OCI-LY1 (cell line): ENCODE data around the gene MARK2.

Source experiments
- H2AFZ ChIP-seq: fragments of 200-600 bp; sonication (generic), shearing (Covaris generic); 2 replicates; pipeline ENCODE4 v1.6.0; 2014; ENCODE audit warnings: antibody characterized with exemption, mild to moderate bottlenecking, low read length
- H3F3A ChIP-seq: fragments of 200-600 bp; sonication (generic), shearing (Covaris generic); 2 replicates; pipeline ENCODE4 v1.6.0; 2014; ENCODE audit warnings: mild to moderate bottlenecking, antibody characterized with exemption, low read length, moderate library complexity; ENCODE audit not compliant: insufficient read depth
- H3K27ac ChIP-seq: fragments of 200-600 bp; sonication (generic); 2 replicates; pipeline ENCODE4 v1.5.1; 2014; ENCODE audit warnings: low read length, mixed run types, mild to moderate bottlenecking, low read depth; ENCODE audit not compliant: poor library complexity, severe bottlenecking
- H3K27me3 ChIP-seq: fragments of 200-600 bp; sonication (generic); 2 replicates; pipeline ENCODE4 v1.6.0; 2014; ENCODE audit warnings: antibody characterized with exemption, mild to moderate bottlenecking, low read length, moderate library complexity; ENCODE audit not compliant: insufficient read depth
- H3K36me3 ChIP-seq: fragments of 200-600 bp; sonication (generic); 2 replicates; pipeline ENCODE4 v1.6.1; 2014; ENCODE audit warnings: mild to moderate bottlenecking, antibody characterized with exemption, low read length, moderate library complexity, mixed read lengths; ENCODE audit not compliant: insufficient read depth
- H3K4me1 ChIP-seq: fragments of 200-600 bp; sonication (generic); 2 replicates; pipeline ENCODE4 v1.5.1; 2014; ENCODE audit warnings: mild to moderate bottlenecking, low read length, moderate library complexity; ENCODE audit not compliant: insufficient read depth, severe bottlenecking
- H3K4me2 ChIP-seq: fragments of 200-600 bp; sonication (generic), shearing (Covaris generic); 2 replicates; pipeline ENCODE4 v1.6.1; 2014; ENCODE audit warnings: low read length
- H3K4me3 ChIP-seq: fragments of 200-600 bp; sonication (generic); 2 replicates; pipeline ENCODE4 v1.5.1; 2014; ENCODE audit warnings: low read length, low read depth, mild to moderate bottlenecking, mixed read lengths; ENCODE audit not compliant: poor library complexity, severe bottlenecking
- H3K79me2 ChIP-seq: fragments of 200-600 bp; shearing (Covaris generic); 2 replicates; pipeline ENCODE4 v1.6.1; 2016; ENCODE audit warnings: mixed run types, low read length, mixed read lengths; ENCODE audit not compliant: insufficient read depth
- H3K9ac ChIP-seq: fragments of 200-600 bp; sonication (generic), shearing (Covaris generic); 2 replicates; pipeline ENCODE4 v1.6.1; 2014; ENCODE audit warnings: mild to moderate bottlenecking, low read length, mixed read lengths
- H3K9me2 ChIP-seq: fragments of 200-600 bp; sonication (generic), shearing (Covaris generic); 2 replicates; pipeline ENCODE4 v1.6.1; 2014; ENCODE audit warnings: low read depth, mild to moderate bottlenecking, low read length, mixed read lengths
- H3K9me3 ChIP-seq: fragments of 200-600 bp; shearing (Covaris generic); 2 replicates; pipeline ENCODE4 v1.6.1; 2014; ENCODE audit warnings: low read length, mixed read lengths
- H4K20me1 ChIP-seq: fragments of 200-600 bp; sonication (generic), shearing (Covaris generic); 2 replicates; pipeline ENCODE4 v1.6.0; 2016; ENCODE audit warnings: mild to moderate bottlenecking, low read length; ENCODE audit not compliant: insufficient read depth
- EZH2 ChIP-seq: fragments of 200-600 bp; sonication (generic), shearing (Covaris generic); IDR thresholded peaks from 2 replicates; pipeline ENCODE4 v1.8.0; 2017; ENCODE audit warnings: borderline replicate concordance, mixed run types, mild to moderate bottlenecking, antibody characterized with exemption, low read length, moderate library complexity, mixed read lengths
- TF ChIP-seq, protein P1 (sequence below): fragments of 200-600 bp; sonication (generic), shearing (Covaris generic); IDR thresholded peaks from 2 replicates; pipeline ENCODE4 v1.5.1; 2017; ENCODE audit warnings: mild to moderate bottlenecking, antibody characterized with exemption, low read length, moderate library complexity, mixed read lengths

Gene MARK2

GRCh38 chr11:63831326-63831725 is 7.6 kb upstream of the MARK2 start:
- Histone ChIP-seq H3K4me2 (no peak overlapping the region), H3K9me3 (no peaks in the 10 kb centered on the region), H3K79me2 (no peaks in the 10 kb centered on the region), H3F3A (no peaks in the 10 kb centered on the region), H3K36me3 (peaks cover 19% of the 10 kb centered on the region), H3K9ac (no peak overlapping the region), H3K4me1 (no peaks in the 10 kb centered on the region), H3K27me3 (no peaks in the 10 kb centered on the region), H4K20me1 (no peaks in the 10 kb centered on the region), H2AFZ (no peak overlapping the region), H3K27ac (no peak overlapping the region), H3K9me2 (no peaks in the 10 kb centered on the region), H3K4me3 (no peak overlapping the region)
- TF ChIP-seq EZH2, result no peak
- TF ChIP-seq, protein P1, sequence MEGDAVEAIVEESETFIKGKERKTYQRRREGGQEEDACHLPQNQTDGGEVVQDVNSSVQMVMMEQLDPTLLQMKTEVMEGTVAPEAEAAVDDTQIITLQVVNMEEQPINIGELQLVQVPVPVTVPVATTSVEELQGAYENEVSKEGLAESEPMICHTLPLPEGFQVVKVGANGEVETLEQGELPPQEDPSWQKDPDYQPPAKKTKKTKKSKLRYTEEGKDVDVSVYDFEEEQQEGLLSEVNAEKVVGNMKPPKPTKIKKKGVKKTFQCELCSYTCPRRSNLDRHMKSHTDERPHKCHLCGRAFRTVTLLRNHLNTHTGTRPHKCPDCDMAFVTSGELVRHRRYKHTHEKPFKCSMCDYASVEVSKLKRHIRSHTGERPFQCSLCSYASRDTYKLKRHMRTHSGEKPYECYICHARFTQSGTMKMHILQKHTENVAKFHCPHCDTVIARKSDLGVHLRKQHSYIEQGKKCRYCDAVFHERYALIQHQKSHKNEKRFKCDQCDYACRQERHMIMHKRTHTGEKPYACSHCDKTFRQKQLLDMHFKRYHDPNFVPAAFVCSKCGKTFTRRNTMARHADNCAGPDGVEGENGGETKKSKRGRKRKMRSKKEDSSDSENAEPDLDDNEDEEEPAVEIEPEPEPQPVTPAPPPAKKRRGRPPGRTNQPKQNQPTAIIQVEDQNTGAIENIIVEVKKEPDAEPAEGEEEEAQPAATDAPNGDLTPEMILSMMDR, result no peak

- H4K20me1 ChIP-seq, result no peaks in the 10 kb centered on the region
- TF ChIP-seq, protein P1, result no peak
- TF ChIP-seq EZH2, result no peak
- H3K9me2 ChIP-seq, result no peaks in the 10 kb centered on the region
- peaks cover 1% of the 10 kb centered on the region for H3K4me1 ChIP-seq
- peaks cover 9% of the 10 kb centered on the region; the same call in 1 of the 2 replicates for H3K36me3 ChIP-seq
- H3K9ac ChIP-seq, result no peak overlapping the region
- H3K27ac ChIP-seq, result no peak overlapping the region
- H3F3A ChIP-seq, result no peaks in the 10 kb centered on the region
- H3K4me2 ChIP-seq, result no peak overlapping the region
- H3K4me3 ChIP-seq, result no peak overlapping the region
- no peaks in the 10 kb centered on the region for H3K27me3 ChIP-seq
- H3K9me3 ChIP-seq, result no peaks in the 10 kb centered on the region
- H2AFZ ChIP-seq, result no peak overlapping the region
- H3K79me2 ChIP-seq, result no peaks in the 10 kb centered on the region
Measured at GRCh38 chr11:63832336-63832735, 6.6 kb upstream of the MARK2 start.

DNA sequence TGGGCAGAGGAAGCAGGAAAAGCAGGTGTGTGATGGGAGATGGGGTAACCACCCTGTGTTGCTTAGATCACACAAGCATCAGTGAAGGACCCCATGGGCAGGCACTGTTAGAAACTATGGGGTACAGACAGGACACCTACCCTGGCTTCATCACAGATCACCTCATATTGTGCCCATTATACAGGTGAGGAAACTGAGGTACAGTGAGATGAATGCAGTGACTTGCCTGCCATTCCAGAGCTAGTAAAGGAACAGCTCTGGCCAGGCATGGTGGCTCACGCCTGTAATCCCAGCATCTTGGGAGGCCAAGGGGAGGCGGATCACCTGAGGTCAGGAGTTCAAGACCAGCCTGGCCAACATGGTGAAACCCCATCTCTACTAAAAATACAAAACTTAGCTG is 5.9 kb upstream of the MARK2 start:
- peaks cover 8% of the 10 kb centered on the region for H3K4me1 ChIP-seq
- H3K9ac ChIP-seq, result no peak overlapping the region
- no peak overlapping the region for H2AFZ ChIP-seq
- no peaks in the 10 kb centered on the region for H3F3A ChIP-seq
- peaks cover 4% of the 10 kb centered on the region; the same call in 1 of the 2 replicates for H3K36me3 ChIP-seq
- no peak overlapping the region for H3K27ac ChIP-seq
- H3K4me2 ChIP-seq, result no peak overlapping the region
- H3K9me2 ChIP-seq, result no peaks in the 10 kb centered on the region
- no peak for TF ChIP-seq EZH2
- TF ChIP-seq, protein P1, result no peak
- H3K4me3 ChIP-seq, result no peak overlapping the region
- no peaks in the 10 kb centered on the region for H3K79me2 ChIP-seq
- no peaks in the 10 kb centered on the region for H3K27me3 ChIP-seq
- H4K20me1 ChIP-seq, result no peaks in the 10 kb centered on the region
- no peaks in the 10 kb centered on the region for H3K9me3 ChIP-seq
